Mesenchymal stem cell (in vitro differentiated cells and primary cell): ENCODE measurements around the gene TBCD.

Experiments
- DNase-seq: peaks from one replicate; pipeline ENCODE4 v3.0.0-alpha.2; 2013
- H2AFZ ChIP-seq: one replicate; pipeline ENCODE4 v1.6.1; 2013; ENCODE audit warnings: low read depth, mild to moderate bottlenecking, control low read depth, inconsistent platforms, low read length, moderate library complexity
- H2AK5ac ChIP-seq: 2 replicates; pipeline ENCODE4 v1.6.1; 2013; ENCODE audit warnings: low read length, moderate library complexity, mild to moderate bottlenecking, inconsistent platforms; ENCODE audit not compliant: severe bottlenecking
- H2BK120ac ChIP-seq: one replicate; pipeline ENCODE4 v1.6.1; 2013; ENCODE audit warnings: low read depth, mild to moderate bottlenecking, inconsistent platforms, low read length, moderate library complexity
- H2BK12ac ChIP-seq, 2 experiments: one replicate each; pipeline ENCODE4 v1.6.1; 2013; ENCODE audit warnings: inconsistent platforms in 2 of 2, low read length in 2 of 2, mild to moderate bottlenecking in 2 of 2, moderate library complexity in 2 of 2, control low read depth in 1 of 2
- H2BK15ac ChIP-seq: one replicate; pipeline ENCODE4 v1.6.1; 2013; ENCODE audit warnings: mild to moderate bottlenecking, low read depth, inconsistent platforms; ENCODE audit not compliant: poor library complexity, severe bottlenecking
- H2BK5ac ChIP-seq: 2 replicates; pipeline ENCODE4 v1.6.1; 2013; ENCODE audit warnings: low read depth, mild to moderate bottlenecking, low read length, control low read depth, inconsistent platforms; ENCODE audit not compliant: poor library complexity, severe bottlenecking
- H3K14ac ChIP-seq, 2 experiments: one replicate each; pipeline ENCODE4 v1.6.1; 2013; ENCODE audit warnings: inconsistent platforms in 2 of 2, low read length in 2 of 2, control low read depth in 1 of 2, mild to moderate bottlenecking in 1 of 2, moderate library complexity in 1 of 2
- H3K18ac ChIP-seq, 2 experiments: one replicate each; pipeline ENCODE4 v1.6.1; 2013; ENCODE audit warnings: inconsistent platforms in 2 of 2, low read length in 2 of 2, control low read depth in 1 of 2, low read depth in 1 of 2, mild to moderate bottlenecking in 1 of 2
- H3K23ac ChIP-seq, 2 experiments: one replicate each; pipeline ENCODE4 v1.6.1; 2013; ENCODE audit warnings: inconsistent platforms in 2 of 2, low read length in 2 of 2, mild to moderate bottlenecking in 2 of 2, moderate library complexity in 2 of 2, control low read depth in 1 of 2
- H3K27ac ChIP-seq: 2 replicates; pipeline ENCODE4 v1.5.1; 2013; ENCODE audit warnings: mild to moderate bottlenecking, moderate library complexity, low read length, control low read depth, inconsistent platforms; ENCODE audit not compliant: poor library complexity, severe bottlenecking
- H3K27me3 ChIP-seq, 2 experiments: 2 replicates each; pipeline versions ENCODE4 v1.6.1 to v1.7.0; 2013; ENCODE audit warnings: low read length in 2 of 2, mild to moderate bottlenecking in 2 of 2, moderate library complexity in 2 of 2, control low read depth in 1 of 2, inconsistent platforms in 1 of 2; ENCODE audit not compliant: control insufficient read depth in 1 of 2, insufficient read depth in 1 of 2
- H3K36me3 ChIP-seq, 2 experiments: 2 replicates each; pipeline versions ENCODE4 v1.6.1 to v1.7.0; 2013; ENCODE audit warnings: low read length in 2 of 2, control low read depth in 1 of 2, inconsistent platforms in 1 of 2, low read depth in 1 of 2, mild to moderate bottlenecking in 1 of 2; ENCODE audit not compliant: insufficient read depth in 2 of 2, control insufficient read depth in 1 of 2
- H3K4ac ChIP-seq, 2 experiments: one replicate each; pipeline ENCODE4 v1.6.1; 2013; ENCODE audit warnings: inconsistent platforms in 2 of 2, low read length in 2 of 2, mild to moderate bottlenecking in 2 of 2, moderate library complexity in 2 of 2, control low read depth in 1 of 2, low read depth in 1 of 2
- H3K4me1 ChIP-seq: 2 replicates; pipeline ENCODE4 v1.6.1; 2013; ENCODE audit warnings: low read depth, low read length, control low read depth; ENCODE audit not compliant: control insufficient read depth, insufficient read depth
- H3K4me2 ChIP-seq: 2 replicates; pipeline ENCODE4 v1.6.1; 2013; ENCODE audit warnings: low read length, mild to moderate bottlenecking, inconsistent platforms; ENCODE audit not compliant: poor library complexity, severe bottlenecking
- H3K4me3 ChIP-seq, 2 experiments: 2 replicates each; pipeline versions ENCODE4 v1.5.1 to v1.7.0; 2013; ENCODE audit warnings: low read length in 2 of 2, mild to moderate bottlenecking in 2 of 2, control low read depth in 1 of 2, low read depth in 1 of 2; ENCODE audit not compliant: insufficient read depth in 1 of 2
- H3K79me1 ChIP-seq: replicated peaks from 2 replicates; pipeline ENCODE4 v1.6.1; 2013; ENCODE audit warnings: mild to moderate bottlenecking, control low read depth, low read length, inconsistent platforms; ENCODE audit not compliant: poor library complexity, severe bottlenecking
- H3K9ac ChIP-seq: 2 replicates; pipeline ENCODE4 v1.7.0; 2013; ENCODE audit warnings: mild to moderate bottlenecking, low read length, moderate library complexity
- H3K9me3 ChIP-seq: 2 replicates; pipeline ENCODE4 v1.7.0; 2013; ENCODE audit warnings: mild to moderate bottlenecking, low read length; ENCODE audit not compliant: control insufficient read depth
- H4K8ac ChIP-seq: one replicate; pipeline ENCODE4 v1.6.1; 2013; ENCODE audit warnings: inconsistent platforms, mild to moderate bottlenecking, low read length, moderate library complexity
- H4K91ac ChIP-seq: one replicate; pipeline ENCODE4 v1.6.1; 2013; ENCODE audit warnings: mild to moderate bottlenecking, low read length, inconsistent platforms
- WGBS: methylation state at CpG from one replicate; pipeline ENCODE4 v1.1.7; 2013; ENCODE audit warnings: mixed read lengths; 5-methylcytosine and 5-hydroxymethylcytosine counted together

TBCD gene

DNA sequence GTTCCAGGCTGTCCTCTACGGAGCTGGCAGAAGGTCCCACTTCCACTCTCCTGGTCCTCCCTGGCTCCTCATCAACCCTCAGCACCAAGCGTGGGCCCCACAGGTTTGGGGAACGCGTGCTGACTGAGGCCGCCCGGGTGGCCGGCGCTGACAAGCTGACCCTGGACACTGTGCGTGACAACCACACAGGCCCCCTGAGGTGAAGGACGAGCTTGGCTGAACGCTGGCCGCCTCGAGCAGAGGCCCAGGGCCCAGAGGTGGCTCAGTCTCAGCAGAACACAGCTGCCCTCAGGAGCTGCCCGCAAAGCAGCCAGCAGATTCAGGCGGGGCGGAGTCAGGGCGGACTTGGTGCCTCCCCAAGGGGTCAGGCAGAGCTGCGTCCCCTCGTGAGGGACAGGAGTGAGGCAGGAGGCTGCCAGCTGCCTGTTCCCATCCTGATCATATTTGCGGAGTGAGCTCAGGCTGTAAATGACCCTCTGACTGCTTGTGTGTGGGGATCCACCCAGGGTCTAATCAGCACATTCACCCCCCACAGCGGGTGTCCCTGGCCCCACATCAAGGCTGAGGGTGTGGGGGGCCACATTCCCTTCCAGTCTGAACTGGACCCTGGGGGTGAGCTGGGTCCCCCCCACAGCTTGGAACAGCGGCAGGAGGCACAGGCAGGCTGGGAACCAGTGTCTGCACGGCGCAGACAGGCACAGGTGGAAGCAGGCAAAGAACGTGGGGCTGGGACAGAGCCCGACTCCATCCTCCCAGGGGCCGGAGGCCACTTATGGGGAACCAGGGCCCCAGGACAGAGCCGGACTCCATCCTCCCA is 222.5 kb downstream of the TBCD start:
- H3K4me3 ChIP-seq = no peak overlapping the region
- no peak overlapping the region for H2AFZ ChIP-seq
- H3K14ac ChIP-seq = no peak overlapping the region
- 92% methylated on average over 25 of the region's 28 CpGs for whole genome bisulfite sequencing
- H3K18ac ChIP-seq = no peak overlapping the region
- no peak overlapping the region for H3K23ac ChIP-seq
- peak overlapping the region; percentile 9 for H4K8ac ChIP-seq
- no peak overlapping the region for H2AK5ac ChIP-seq
- H3K27ac ChIP-seq = no peak overlapping the region
- H3K4me2 ChIP-seq = peak overlapping the region; percentile 13
- no peak overlapping the region for H3K4ac ChIP-seq
- H2BK120ac ChIP-seq = no peak overlapping the region
- H3K4me1 ChIP-seq = peaks cover 18% of the 10 kb centered on the region
- H3K79me1 ChIP-seq = peaks cover 2% of the 10 kb centered on the region
- H4K91ac ChIP-seq = no peak overlapping the region
- DNase-seq = no peak
- no peak overlapping the region for H3K9ac ChIP-seq
- no peaks in the 10 kb centered on the region for H3K9me3 ChIP-seq
- no peak overlapping the region for H2BK15ac ChIP-seq
- no peak overlapping the region for H2BK12ac ChIP-seq
- peaks cover 0 to 5% of the 10 kb centered on the region in 2 experiments for H3K36me3 ChIP-seq
- no peaks in the 10 kb centered on the region for H3K27me3 ChIP-seq
- H2BK5ac ChIP-seq = peak overlapping the region; percentile 9

- DNase-seq = no peak
- no peaks in the 10 kb centered on the region for H3K9me3 ChIP-seq
These were observed 225.2 kb downstream of the TBCD start for GRCh38 chr17:82976982-82977488.

DNA sequence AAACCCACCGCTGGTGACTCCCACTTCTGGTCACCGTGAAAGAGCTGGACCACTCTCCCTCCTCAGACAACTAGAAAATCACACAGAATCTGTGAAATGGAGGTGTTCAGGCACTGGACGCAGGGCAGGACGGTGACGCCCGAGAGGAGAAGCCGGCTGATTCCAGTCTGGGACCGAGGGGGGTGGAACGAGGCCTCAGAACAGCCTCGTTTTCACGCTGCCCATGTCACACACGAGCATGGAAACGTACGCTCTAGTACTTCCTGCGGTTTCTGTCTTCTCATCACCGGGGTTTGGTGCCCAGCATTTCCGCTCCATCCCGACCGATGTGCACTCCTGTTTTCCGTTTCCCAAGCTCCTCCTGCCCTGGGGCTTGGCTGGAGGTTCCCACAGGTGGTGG is 225.7 kb downstream of the TBCD start:
- Histone ChIP-seq H4K8ac (no peak overlapping the region), H3K4me1 (peaks cover 14% of the 10 kb centered on the region), H3K27ac (no peak overlapping the region), H2AFZ (no peak overlapping the region), H3K36me3 (no peaks in the 10 kb centered on the region), H3K79me1 (peaks cover 2% of the 10 kb centered on the region), H4K91ac (no peak overlapping the region), H3K27me3 (no peaks in the 10 kb centered on the region), H3K9me3 (no peaks in the 10 kb centered on the region), H3K4me3 (no peak overlapping the region), H2BK15ac (no peak overlapping the region), H3K14ac (no peak overlapping the region), H2BK120ac (no peak overlapping the region), H2AK5ac (no peak overlapping the region), H2BK5ac (no peak overlapping the region), H3K4ac (no peak overlapping the region), H3K18ac (no peak overlapping the region), H2BK12ac (no peak overlapping the region), H3K23ac (no peak overlapping the region), H3K4me2 (no peak overlapping the region), H3K9ac (no peak overlapping the region)
- DNase-seq = no peak
- WGBS = 90% methylated on average over 20 of the region's 20 CpGs

More at GRCh38 chr17:82976982-82977488, 225.2 kb downstream of the TBCD start:
- Histone ChIP-seq H4K8ac (no peak overlapping the region), H3K4me2 (no peak overlapping the region), H2BK5ac (no peak overlapping the region), H3K4me3 (no peak overlapping the region), H3K9ac (no peak overlapping the region), H2BK12ac (no peak overlapping the region), H3K18ac (no peak overlapping the region), H2AFZ (no peak overlapping the region), H3K27me3 (no peaks in the 10 kb centered on the region), H3K14ac (no peak overlapping the region), H3K79me1 (peaks cover 2% of the 10 kb centered on the region), H4K91ac (no peak overlapping the region), H2AK5ac (no peak overlapping the region), H3K4me1 (peaks cover 14% of the 10 kb centered on the region), H3K4ac (no peak overlapping the region), H2BK120ac (no peak overlapping the region), H2BK15ac (no peak overlapping the region), H3K23ac (no peak overlapping the region), H3K27ac (no peak overlapping the region), H3K36me3 (no peaks in the 10 kb centered on the region)
- 97% methylated on average over 25 of the region's 29 CpGs for WGBS

DNA sequence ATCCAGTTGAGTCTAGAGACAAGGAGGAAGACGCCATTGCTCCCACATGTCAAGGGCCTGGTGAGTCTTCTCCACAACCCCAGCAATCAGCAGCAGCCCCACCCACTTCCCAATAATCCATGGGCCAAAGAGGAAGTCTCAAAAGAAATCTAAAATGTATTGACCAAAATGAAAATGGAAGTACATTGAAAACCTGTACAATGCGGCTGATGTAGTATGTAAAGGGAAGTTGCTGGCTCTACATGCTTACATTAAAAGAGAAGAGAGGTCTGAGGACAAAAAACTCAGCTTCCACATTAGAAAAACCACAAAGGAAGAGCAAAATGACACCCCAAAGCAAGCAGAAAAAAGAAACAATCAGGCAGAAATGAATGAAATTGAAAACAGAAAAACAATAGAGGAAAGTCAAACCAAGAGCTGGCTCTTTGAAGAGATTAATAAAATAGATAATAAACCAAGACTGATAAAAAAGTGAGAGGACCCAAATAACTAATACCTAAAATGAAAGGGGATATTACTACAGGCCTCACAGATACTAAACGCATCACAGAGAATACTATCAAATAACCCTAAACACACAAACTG is 227.0 kb downstream of the TBCD start:
- Histone ChIP-seq H3K27me3 (no peaks in the 10 kb centered on the region), H3K79me1 (no peaks in the 10 kb centered on the region), H3K4me2 (no peak overlapping the region), H3K9me3 (no peaks in the 10 kb centered on the region), H2AK5ac (no peak overlapping the region), H4K91ac (no peak overlapping the region), H2BK15ac (no peak overlapping the region), H2BK12ac (no peak overlapping the region), H2BK120ac (no peak overlapping the region), H3K4me1 (peaks cover 10% of the 10 kb centered on the region), H3K4me3 (no peak overlapping the region), H2BK5ac (no peak overlapping the region), H3K23ac (no peak overlapping the region), H3K18ac (no peak overlapping the region), H3K14ac (no peak overlapping the region), H2AFZ (no peak overlapping the region), H4K8ac (no peak overlapping the region), H3K36me3 (no peaks in the 10 kb centered on the region), H3K9ac (no peak overlapping the region), H3K4ac (no peak overlapping the region), H3K27ac (no peak overlapping the region)
- DNase-seq = no peak
- WGBS = 100% methylated on average over 3 of the region's 3 CpGs
